Measurements from ENCODE around the gene OGDHL.
"Not testable (repeated sequence)": the region's sequence is repeated elsewhere in the genome, so short reads cannot be mapped to it uniquely, and the experiment has no call there.

The OGDHL gene

GRCh38 chr10:49754951-49755350 is 7.2 kb downstream of the OGDHL start:
- DNase-seq, result not testable (repeated sequence)

GRCh38 chr10:49752584-49752983 is 9.5 kb downstream of the OGDHL start:
- no peak for DNase-seq

GRCh38 chr10:49751636-49752510 is 10.2 kb downstream of the OGDHL start:
- DNase-seq, result no peak

GRCh38 chr10:49751216-49751615 is 10.9 kb downstream of the OGDHL start:
- DNase-seq, result no peak

DNA sequence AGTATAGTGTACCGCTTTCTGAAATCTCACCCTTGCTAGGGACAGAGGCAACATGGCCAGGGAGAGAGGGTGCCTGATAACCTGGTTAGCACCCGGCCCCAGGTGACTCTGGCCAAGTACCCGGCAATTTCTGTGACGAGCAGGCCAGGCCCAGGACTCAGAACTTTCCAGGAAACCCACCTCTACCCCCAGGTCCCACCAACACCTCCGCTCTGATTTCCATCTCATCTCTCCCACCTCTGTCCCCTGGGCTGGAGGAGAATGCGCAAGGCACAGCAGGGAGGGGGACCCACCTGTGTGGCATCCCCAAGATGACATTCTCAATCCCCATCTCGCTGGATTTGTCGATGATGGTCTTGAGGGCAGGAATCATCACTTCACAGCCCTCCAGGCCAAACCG is 11.6 kb downstream of the OGDHL start:
- DNase-seq, result no peak

DNA sequence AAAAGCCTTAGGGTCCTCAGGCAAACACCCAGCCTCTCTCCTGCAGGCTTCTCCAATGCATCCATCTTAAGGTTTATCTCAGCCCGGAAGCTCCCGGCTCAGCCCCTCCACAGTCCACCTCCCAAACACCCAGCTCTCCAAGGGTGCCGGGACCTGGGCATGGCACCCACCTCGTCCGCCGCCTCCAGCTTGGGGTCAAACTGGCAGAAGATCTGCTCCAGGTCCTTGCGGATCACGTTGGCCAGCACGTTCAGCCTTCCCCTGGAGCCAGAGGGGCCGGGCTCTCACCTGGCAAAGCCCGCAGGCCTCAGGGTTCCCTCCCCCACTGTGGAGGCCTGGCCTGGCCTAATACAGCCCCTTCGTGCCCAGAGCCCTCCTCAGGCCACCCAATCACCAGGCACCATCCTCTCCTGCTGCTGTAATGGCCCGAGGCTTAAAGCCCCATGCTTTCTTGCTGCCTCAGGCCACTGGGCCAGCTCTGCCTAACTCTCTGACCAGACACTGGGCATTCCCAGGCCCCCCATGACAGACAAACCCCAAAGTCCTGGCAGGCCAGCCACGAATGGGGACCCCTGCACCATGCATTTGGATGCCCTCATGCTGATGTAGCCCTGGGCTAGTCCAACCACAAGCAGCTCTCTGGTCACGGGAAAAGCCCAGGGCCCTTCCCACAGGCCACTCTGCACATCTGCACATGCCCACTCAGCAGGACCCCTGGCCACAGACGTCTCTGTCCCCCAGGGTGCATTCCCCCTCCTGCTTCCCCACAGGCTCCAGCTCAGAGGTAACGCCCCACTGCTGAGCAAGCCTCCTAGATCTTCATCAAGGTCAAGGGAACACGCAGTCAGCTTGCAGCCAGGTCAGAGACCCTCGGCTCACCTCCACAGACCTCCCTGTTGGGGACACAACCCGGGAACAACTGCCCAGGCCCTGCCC is 12.3 kb downstream of the OGDHL start:
- no peak for DNase-seq

DNA sequence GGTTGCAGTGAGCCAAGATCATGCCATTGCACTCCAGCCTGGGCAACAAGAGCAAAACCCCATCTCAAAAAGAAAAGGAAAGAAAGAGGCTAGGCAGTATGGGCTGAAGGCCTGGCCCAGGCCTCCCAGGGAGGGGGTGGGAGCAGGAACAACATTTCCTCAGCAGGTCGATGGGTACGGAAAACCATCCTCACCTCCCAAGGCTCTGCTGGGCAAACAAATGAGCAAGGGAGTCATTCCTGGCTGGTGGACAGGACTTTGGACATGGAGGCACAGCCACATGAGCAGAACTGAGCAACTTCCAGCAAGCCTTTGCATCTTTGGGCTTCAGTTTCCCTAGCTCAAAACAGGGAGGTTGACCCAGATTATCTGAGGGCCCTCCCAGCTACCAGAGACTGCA is 13.0 kb downstream of the OGDHL start:
- no peak for DNase-seq

- DNase-seq, result no peak
Observed at GRCh38 chr10:49748006-49748405, 14.1 kb downstream of the OGDHL start.

DNA sequence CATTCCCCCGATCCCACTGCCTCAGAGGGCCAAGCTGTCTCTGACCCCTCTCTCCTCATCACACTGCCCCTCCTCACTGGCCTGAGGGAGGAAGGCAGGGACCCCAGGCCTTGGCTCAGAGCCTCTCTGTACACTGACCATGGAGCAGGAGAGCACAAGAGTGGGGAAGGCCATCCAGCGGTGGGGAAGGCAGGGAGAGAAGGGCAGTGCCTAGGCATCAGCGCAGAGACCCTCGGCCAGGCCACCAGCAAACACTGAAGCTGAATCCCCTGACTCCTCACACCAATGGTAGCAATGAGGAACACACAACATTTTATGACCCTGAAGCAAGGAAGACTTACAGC is 14.8 kb downstream of the OGDHL start:
- DNase-seq, result no peak

GRCh38 chr10:49746626-49747302 is 15.4 kb downstream of the OGDHL start:
- no peak for DNase-seq

DNA sequence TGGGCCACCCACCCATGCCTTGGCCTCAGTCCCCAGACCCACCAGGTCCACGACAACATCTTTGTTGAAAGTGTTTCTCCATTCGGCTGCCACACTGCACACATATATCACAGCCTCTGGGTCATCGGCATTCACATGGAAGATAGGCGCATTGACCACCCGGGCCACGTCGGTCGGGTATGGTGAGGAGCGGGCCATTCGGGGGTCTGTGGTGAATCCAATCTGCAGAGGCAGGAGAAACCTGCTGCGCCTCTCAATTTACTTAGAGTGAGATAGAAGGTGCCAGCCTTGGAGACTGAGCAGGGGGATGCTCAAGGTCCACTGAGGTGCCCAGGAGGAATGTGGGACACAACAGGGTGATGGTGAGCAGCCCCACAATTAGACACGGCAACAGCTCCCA is 16.4 kb downstream of the OGDHL start:
- DNase-seq, result no peak

GRCh38 chr10:49744924-49745605 is 17.1 kb downstream of the OGDHL start:
- DNase-seq, result no peak

DNA sequence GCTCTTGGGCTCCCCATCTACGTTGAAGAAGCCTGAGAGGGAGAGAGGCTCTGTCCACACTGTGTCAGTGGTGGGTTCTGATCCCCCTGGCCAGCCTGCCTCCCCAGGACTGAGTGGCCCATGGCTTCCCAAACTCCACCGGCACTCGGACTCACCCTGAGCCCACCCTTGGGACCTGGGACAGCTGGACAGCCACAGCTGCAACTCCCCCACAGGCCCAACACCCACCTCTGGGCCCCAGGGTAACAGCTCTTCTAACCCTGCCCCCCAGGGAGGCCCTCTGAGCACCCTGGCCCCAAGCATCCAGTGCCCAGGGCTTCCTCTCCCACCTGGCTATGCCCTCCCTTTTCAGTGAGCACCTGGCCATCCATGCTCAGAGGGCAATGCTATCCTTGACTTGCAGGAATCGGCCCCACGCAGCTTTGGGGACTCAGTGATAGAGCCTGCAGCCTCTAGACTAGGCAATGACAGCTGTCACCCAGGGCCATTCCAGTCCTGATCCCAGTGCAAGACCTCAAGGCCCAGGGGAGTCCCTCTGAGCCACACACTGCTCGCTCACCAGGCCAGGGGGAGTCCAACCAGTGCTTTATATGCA is 17.9 kb downstream of the OGDHL start:
- DNase-seq, result no peak

GRCh38 chr10:49743464-49744075 is 18.6 kb downstream of the OGDHL start:
- DNase-seq, result no peak

GRCh38 chr10:49742683-49743463 is 19.2 kb downstream of the OGDHL start:
- DNase-seq, result no peak

GRCh38 chr10:49741108-49741995 is 20.8 kb downstream of the OGDHL start:
- DNase-seq, result no peak

DNA sequence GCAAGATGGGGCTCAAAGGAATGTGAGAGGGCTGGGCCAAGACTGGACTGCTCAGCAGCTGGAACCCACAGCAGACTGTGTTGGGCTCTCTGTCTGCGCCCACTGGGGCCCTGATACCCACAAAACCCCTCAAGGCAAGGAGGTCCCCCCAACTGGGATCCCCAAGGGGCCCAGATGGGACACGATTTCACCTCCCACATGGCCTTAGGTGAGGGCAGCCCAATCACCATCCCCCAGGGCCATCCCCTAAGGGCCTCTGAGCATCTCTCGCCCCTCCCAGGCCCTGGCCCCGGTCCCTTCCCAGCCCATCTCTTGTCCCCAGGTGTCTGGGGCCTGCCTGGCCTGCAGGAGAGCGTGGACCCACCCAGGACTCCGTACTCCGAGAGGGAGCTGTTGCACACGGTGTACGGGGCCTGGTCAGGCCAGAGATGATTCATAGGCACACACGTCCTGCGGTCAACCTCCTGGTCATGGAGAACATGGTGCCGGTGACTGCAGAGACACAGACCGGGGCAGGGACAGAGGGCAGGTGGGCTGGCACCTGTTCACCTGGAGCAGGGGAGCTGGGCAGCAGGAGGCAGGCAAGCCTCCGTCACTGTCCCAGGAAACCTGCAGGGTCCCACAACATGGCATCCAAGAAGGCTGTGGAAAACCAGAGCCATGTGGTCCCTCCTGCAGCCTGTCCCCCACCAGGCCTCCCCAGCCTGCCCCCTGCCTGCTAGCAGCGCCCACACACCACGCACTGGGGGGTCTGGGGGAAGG is 21.6 kb downstream of the OGDHL start:
- no peak for DNase-seq

- DNase-seq, result no peak
Observed at GRCh38 chr10:49739426-49739825, 22.7 kb downstream of the OGDHL start.
